ENCODE measurements around the gene BCKDHB. TPM values are rescaled to one million over a fixed set of nuclear protein-coding genes. Genes with fewer than 3 reads are reported as not detected.

BCKDHB gene
- total RNA-seq, 4 donors from 2014 or later, result 7.8 to 17.1 (median 11.1) TPM

GRCh38 chr6:80357081-80357480, 250.6 kb downstream of the BCKDHB start:
- intact Hi-C loops (cut with DNase I; ENCODE audit: low total_unique reads), result no loop called here
- TF ChIP-seq, protein P1, sequence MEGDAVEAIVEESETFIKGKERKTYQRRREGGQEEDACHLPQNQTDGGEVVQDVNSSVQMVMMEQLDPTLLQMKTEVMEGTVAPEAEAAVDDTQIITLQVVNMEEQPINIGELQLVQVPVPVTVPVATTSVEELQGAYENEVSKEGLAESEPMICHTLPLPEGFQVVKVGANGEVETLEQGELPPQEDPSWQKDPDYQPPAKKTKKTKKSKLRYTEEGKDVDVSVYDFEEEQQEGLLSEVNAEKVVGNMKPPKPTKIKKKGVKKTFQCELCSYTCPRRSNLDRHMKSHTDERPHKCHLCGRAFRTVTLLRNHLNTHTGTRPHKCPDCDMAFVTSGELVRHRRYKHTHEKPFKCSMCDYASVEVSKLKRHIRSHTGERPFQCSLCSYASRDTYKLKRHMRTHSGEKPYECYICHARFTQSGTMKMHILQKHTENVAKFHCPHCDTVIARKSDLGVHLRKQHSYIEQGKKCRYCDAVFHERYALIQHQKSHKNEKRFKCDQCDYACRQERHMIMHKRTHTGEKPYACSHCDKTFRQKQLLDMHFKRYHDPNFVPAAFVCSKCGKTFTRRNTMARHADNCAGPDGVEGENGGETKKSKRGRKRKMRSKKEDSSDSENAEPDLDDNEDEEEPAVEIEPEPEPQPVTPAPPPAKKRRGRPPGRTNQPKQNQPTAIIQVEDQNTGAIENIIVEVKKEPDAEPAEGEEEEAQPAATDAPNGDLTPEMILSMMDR (IDR thresholded peaks at IDR 0.05), result no peak
- TF ChIP-seq POLR2A (IDR thresholded peaks at IDR 0.05), result no peak
- DNase-seq (ENCODE audit: low spot score in 2 of 2), result no peak
- no peak overlapping the region for H3K4me3 ChIP-seq (ENCODE audit: low read depth, poor library complexity, severe bottlenecking)
- WGBS, 2 donors, result 88 to 92% methylated on average over 2 of the region's 2 CpGs

DNA sequence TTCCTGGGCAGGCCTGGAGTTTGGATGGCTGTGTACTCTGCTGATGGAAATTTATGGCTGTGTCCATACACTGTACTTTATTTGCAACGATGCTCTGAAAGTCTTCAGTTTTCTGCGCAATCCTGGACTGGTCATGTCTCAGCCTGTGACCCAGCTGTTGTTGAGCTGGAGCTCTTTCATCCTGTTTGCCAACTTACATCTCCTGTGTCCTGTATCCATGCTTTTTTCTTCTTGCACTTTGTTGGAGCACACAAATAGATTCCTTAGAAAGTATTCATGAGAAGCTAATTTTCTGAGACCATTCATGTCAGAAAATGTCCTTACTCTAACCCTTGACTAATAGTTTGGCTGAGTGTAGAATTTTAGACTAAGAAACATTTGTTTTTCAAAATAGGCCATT, 251.2 kb downstream of the BCKDHB start:
- intact Hi-C loops (cut with DNase I; ENCODE audit: low total_unique reads), result no loop called here
- DNase-seq (ENCODE audit: low spot score in 2 of 2), result no peak

DNA sequence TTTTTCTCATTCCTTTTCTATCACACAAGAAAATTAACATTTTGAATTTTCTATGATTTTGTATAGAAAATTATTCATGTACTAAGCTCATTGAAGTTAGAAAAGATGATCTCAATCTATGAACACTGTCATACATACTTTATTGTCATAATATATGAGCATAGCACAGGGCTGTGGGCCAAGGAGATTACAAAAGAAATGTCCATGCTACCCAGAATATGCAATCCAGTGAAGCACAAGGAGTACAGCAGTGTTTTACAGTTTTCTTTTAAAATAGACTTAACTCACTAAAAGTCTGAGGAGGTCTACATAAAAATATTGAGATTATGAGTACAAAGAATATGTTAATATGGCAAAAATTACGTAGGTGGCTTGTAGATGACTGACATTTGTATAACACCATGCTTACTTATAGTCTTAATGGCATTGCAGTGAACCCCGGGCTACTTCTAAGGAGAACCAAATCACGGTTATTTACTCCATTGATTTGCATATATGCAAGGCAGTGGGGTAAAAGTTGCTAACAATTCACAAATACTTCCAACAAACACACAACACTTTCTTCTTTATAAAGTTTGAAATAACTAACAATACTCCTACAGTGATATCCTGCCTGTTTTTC, 257.1 kb downstream of the BCKDHB start:
- WGBS, 2 donors, result 85 to 93% methylated on average over 3 of the region's 3 CpGs

More for the DNA sequence above, 251.2 kb downstream of the BCKDHB start:
- H3K4me3 ChIP-seq (ENCODE audit: low read depth, poor library complexity, severe bottlenecking), result no peak overlapping the region
- 49 to 52% methylated on average over 2 of the region's 2 CpGs for WGBS, 2 donors
- TF ChIP-seq, protein P1 (IDR thresholded peaks at IDR 0.05), result no peak
- TF ChIP-seq POLR2A (IDR thresholded peaks at IDR 0.05), result no peak

GRCh38 chr6:80364149-80364548, 257.7 kb downstream of the BCKDHB start:
- intact Hi-C loops (cut with DNase I; ENCODE audit: low total_unique reads), result no loop called here
- TF ChIP-seq, protein P1 (IDR thresholded peaks at IDR 0.05), result no peak
- no peak for TF ChIP-seq POLR2A (IDR thresholded peaks at IDR 0.05)
- WGBS, 2 donors, result 83 to 87% methylated on average over 3 of the region's 3 CpGs
- no peak for DNase-seq (ENCODE audit: low spot score in 2 of 2)
- no peak overlapping the region for H3K4me3 ChIP-seq (ENCODE audit: low read depth, poor library complexity, severe bottlenecking)

More for the DNA sequence above, 257.1 kb downstream of the BCKDHB start:
- DNase-seq (ENCODE audit: low spot score in 2 of 2), result no peak
- no peak overlapping the region for H3K4me3 ChIP-seq (ENCODE audit: low read depth, poor library complexity, severe bottlenecking)
- intact Hi-C loops (cut with DNase I; ENCODE audit: low total_unique reads), result no loop called here
- TF ChIP-seq, protein P1 (IDR thresholded peaks at IDR 0.05), result no peak
- no peak for TF ChIP-seq POLR2A (IDR thresholded peaks at IDR 0.05)

GRCh38 chr6:80366051-80366450, 259.6 kb downstream of the BCKDHB start:
- intact Hi-C loops (cut with DNase I; ENCODE audit: low total_unique reads), result no loop called here
- WGBS, 2 donors, result 71 to 91% methylated on average over 4 of the region's 4 CpGs
- no peak overlapping the region for H3K4me3 ChIP-seq (ENCODE audit: low read depth, poor library complexity, severe bottlenecking)
- no peak for TF ChIP-seq POLR2A (IDR thresholded peaks at IDR 0.05)
- TF ChIP-seq, protein P1 (IDR thresholded peaks at IDR 0.05), result no peak
- no peak for DNase-seq (ENCODE audit: low spot score in 2 of 2)

GRCh38 chr6:80366714-80367113, 260.2 kb downstream of the BCKDHB start:
- no peak for DNase-seq (ENCODE audit: low spot score in 2 of 2)
- no peak overlapping the region for H3K4me3 ChIP-seq (ENCODE audit: low read depth, poor library complexity, severe bottlenecking)
- TF ChIP-seq POLR2A (IDR thresholded peaks at IDR 0.05), result no peak
- TF ChIP-seq, protein P1 (IDR thresholded peaks at IDR 0.05), result no peak
- intact Hi-C loops (cut with DNase I; ENCODE audit: low total_unique reads), result no loop called here

Measured in lower leg skin (tissue), 4 donors.